OCI-M1 (cell line): ENCODE measurements around the gene DCBLD1.

Experiments
- DNase-seq: peaks from one replicate; lab custom pipeline; 2025; lab: John Stamatoyannopoulos, UW

DCBLD1 gene

DNA sequence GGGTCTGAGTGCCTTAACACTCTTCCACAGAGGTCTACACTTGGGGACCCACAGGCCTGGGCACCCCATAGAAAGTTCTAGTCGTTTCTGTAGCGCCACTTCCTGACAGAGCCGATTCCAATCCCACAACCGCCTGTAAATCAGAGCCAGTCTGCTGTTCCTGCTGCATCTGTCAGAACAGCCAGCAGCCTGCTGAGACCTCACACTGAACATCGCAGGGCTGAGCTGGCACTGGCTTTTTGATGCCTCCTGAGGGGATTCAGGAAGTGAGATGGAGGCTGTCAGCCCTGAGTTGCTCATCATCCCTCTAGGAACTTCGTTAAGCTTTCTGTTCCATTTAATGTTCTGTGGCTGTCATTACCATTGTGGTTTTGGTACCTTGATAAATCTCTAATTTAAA is 48.9 kb downstream of the DCBLD1 start:
- DNase-seq: no peak

DNA sequence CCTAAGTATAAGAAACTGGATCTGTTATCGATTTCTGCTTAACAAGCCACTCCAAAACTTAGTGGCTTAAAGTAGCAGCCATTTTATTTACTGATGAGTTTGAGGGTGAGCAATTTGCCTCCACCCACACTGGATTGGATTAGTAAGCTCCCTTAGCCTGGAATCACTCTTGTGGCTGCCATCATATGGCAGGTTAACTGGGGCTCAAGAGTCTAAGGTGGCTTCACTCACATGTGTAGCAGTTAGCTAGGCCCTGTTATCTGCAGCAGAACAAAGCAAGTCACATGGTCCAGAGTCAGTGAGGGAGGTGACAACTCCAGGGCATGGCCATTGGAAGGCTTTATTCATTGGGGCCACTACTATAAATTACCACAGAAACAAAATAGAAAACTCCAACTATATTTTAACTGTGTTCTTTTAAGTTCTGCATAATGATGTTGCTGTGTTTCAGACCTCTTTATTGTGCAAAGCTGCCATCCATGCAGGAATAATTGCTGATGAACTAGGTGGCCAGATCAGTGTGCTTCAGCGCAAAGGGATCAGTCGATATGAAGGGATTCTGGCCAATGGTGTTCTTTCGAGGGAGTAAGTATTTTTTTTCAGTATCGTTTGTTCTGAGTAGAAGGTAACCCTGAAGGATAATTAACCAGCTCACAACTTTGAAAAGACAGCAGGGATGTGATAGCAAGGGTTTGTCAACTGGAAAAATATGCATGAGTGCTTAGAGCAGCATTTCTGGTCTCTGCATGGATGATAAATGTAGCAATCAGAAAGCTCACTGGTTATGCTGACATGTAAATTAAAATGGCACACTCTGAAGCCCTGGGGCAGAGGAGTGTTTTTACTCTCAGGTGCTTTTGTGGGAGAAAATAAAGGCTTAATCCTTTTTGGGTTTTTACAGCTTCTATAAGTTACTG is 49.6 kb downstream of the DCBLD1 start:
- DNase-seq: no peak

DNA sequence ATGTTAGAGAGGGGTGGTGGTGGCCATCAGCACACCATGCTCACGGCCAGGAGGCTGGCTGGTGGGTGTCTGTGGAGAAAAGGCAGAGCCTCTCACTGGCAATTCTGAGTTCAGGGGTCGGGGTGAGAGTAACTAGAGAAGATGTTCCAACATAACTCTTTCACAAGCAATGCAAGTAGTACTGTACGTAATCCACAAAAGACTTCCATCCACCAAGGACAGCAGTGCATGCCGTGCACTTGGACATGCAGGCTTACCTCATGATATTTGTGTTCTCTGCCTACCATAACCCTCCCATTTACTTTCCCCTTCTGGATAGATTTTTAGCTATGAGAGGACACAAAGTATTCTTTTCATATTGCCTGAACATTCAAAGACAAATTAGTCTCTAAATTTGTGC is 51.3 kb downstream of the DCBLD1 start:
- no peak for DNase-seq

- DNase-seq: no peak
Observed at GRCh38 chr6:117534974-117535373, 52.5 kb downstream of the DCBLD1 start.

GRCh38 chr6:117536317-117536716 is 53.8 kb downstream of the DCBLD1 start:
- DNase-seq: no peak

DNA sequence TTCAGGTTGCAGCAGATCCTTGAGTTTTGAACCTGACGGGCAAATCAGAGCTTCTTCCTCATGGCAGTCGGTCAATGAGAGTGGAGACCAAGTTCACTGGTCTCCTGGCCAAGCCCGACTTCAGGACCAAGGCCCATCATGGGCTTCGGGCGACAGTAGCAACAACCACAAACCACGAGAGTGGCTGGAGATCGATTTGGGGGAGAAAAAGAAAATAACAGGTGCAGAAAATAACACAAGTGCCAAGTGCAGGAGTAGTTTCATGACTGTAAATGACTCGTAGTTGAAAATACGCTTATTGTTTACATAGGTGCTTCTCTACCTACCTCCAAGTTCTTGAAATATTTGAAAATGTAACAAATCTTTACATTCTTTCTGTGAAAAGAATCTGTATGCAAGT is 56.1 kb downstream of the DCBLD1 start:
- no peak for DNase-seq

DNA sequence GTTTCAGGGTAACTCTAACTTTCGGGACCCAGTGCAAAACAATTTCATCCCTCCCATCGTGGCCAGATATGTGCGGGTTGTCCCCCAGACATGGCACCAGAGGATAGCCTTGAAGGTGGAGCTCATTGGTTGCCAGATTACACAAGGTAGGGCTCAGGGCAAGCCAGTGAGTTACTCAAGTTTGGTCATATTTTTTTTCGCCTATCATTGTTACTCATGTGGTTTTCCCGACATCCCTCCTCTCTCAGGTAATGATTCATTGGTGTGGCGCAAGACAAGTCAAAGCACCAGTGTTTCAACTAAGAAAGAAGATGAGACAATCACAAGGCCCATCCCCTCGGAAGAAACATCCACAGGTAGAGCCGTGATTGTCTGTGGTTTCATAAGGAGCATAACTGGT is 58.2 kb downstream of the DCBLD1 start:
- no peak for DNase-seq

- no peak for DNase-seq
Observed at GRCh38 chr6:117542493-117542892, 60.0 kb downstream of the DCBLD1 start.

- no peak for DNase-seq
Observed at GRCh38 chr6:117544716-117545115, 62.2 kb downstream of the DCBLD1 start.

- DNase-seq: no peak
Observed at GRCh38 chr6:117545161-117545595, 62.7 kb downstream of the DCBLD1 start.

DNA sequence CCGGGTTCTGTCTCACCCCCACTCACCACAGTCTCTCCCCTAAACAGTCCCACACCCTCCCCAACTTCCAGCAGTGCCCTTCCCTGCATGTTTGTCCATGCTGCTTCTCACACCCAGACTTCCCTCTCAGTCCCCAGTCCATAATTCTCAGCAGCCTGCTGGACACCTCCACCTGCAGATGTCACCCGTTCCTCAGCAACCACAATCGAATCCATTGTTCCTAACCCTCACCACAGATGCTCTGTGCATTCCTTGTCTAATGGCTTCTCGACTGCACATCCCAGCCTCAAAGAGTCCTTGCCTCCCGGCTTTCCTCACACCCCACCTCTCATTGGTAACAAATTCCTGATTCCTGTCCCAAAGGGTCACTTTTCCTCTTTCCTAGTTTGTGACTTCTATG is 64.2 kb downstream of the DCBLD1 start:
- no peak for DNase-seq

DNA sequence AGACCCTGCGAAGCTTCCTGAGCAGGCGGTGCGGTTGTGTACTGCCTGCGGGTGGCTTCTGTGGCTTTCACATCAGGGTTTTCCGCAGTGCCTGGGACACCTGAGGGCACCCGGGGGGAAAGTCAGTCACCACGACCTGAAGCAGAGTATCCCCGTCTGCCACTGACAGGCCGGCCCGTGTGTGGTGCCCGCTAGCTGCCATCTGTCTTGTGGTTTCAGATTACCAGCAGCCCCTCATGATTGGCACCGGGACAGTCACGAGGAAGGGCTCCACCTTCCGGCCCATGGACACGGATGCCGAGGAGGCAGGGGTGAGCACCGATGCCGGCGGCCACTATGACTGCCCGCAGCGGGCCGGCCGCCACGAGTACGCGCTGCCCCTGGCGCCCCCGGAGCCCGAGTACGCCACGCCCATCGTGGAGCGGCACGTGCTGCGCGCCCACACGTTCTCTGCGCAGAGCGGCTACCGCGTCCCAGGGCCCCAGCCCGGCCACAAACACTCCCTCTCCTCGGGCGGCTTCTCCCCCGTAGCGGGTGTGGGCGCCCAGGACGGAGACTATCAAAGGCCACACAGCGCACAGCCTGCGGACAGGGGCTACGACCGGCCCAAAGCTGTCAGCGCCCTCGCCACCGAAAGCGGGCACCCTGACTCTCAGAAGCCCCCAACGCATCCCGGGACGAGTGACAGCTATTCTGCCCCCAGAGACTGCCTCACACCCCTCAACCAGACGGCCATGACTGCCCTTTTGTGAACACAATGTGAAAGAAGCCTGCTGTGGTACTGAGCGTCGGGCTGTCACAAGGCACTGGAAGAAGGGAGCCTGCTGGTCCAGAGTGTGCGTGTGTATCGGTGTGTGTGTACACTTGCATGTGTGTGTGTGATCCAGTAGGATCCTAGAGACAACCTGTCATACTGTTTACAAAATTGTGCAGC is 65.5 kb downstream of the DCBLD1 start:
- no peak for DNase-seq

GRCh38 chr6:117548797-117549301 is 66.4 kb downstream of the DCBLD1 start:
- peak; percentile 14 for DNase-seq

DNA sequence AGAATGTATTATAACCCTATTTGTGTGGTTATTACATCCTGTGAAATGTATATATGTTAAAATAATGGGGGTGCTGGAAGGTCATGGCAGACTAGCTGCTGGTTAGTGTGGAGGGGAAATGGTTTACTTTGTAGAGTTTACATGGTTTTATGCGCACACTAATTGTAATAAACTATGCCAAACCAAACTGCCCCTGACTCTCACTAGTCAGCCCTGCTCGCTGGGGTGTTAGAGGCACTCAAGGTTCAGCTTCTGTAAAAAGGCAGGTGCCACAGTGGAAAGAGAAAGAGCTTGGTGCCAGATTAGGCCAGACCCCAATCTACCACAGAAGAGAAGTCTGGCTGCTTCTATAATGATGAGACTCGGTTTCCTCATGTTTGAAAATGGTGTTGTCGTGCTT is 67.1 kb downstream of the DCBLD1 start:
- no peak for DNase-seq

DNA sequence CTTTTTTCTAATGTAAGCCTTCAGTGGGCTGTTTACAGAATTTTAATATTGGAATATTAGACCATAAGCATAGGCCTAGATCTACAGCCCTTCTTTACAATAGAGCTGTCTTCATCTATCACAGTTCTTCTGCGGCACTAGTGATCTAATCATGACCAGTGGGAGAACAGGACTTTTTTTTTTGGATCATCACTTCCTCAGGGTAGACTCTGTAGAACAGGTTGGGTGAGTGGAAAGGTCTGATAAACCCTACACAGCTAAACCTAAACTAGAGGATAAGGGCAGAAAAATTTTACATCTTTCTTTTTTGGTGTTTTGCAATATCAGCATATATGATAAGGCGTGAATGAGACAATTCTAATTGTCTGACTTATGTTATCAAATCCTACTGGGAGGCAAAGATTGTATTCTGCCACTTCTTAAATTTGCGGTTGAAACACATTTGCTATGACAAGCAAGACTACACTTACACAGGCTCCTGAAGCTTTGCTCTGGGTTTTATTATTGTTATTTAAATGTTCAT is 67.7 kb downstream of the DCBLD1 start:
- DNase-seq: peak; percentile 22

DNA sequence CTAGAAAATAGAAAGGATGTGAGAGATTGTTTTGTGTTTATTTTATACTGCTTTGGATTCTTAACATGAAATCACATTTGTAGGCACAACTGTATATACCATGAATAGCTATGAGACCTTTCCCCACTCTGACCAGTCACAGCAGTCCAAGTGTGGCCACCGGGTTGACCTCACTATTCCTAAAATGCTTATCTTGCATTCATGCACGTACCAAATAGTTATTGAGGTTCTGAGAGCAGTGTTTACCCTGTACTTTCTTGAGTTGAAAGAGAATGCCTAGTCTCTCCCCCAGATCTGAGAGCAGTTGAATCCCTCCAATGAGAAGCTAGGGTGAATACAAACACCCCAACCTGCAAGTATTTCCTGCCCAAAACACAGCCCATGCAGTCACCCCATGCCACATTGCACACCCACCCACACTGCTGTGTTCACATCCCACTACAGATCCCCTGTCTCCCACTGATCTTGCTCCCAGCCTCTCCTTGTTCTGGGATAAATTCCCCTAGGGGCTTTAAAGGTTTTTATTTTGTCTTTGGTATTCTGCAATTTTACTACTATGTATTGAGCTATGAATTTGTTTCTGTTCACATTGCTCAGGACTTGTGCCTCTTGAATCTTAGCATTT is 68.3 kb downstream of the DCBLD1 start:
- DNase-seq: no peak

- no peak for DNase-seq
Observed at GRCh38 chr6:117552618-117553017, 70.1 kb downstream of the DCBLD1 start.

DNA sequence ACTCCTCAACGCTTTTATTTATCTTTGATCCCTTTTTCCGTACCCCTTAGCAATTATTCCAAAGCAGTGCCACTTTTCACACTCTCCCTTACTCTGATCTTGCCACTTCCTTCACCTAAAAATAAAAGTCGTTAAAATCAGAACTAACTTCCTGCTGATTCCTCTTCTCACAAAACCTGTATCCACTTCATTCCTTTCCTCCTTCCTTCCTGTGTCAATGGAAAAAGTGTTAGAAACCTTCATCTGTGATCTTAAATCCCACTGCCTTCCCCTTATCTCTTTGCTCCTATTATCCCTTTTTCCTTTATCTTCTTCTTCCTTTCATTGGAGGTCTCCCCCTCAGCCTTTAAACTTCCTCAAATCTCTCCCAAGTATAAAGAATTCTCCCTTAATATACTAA is 70.7 kb downstream of the DCBLD1 start:
- DNase-seq: no peak

GRCh38 chr6:117555262-117555849 is 72.9 kb downstream of the DCBLD1 start:
- DNase-seq: peak; percentile 35

DNA sequence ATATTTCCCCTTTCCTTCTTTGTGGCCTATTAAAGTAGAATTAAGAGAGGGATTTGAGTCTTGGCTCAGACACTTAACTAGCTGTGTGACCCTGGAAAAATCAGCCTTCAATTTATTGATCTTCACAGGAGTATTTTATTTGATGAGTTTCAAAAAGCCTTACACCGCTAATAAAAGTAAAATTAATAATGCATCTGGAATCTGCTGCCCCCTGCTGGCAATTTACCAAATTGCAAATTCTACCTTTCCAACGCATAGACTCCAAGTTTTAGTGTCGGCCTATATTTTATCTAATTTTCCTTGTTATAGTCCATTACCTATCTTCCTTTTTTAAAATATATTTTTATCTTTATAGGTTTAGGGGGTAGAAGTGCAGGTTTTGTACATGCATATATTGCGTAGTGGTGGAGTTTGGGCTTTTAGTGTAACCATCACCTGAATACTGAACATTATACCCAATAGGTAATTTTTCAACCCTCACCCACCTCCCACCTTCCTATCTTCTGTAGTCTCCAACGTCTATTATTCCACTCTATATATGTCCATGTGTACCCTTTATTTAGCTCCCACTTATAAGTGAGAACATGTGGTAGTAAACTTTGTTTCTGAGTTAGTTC is 73.5 kb downstream of the DCBLD1 start:
- DNase-seq: peak; percentile 71

DNA sequence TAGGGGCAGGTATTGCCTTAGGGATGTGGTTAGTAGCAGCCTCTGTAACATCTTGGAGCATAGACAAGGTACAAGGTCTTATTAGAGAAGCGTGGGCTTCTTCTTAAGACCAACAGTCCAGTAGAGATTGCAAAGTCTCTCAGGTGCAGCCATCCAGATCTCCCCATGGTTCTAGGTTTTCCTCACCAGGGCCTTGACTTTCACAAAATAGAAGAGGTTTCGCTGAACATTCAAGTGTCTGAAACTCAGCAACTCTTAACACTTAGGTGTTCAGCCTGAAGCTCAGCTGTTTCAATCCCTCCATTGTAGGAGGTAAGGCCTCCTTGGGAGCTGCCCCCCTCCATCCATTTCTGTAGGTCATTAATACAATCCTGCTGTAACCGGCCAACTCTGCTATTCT is 75.5 kb downstream of the DCBLD1 start:
- no peak for DNase-seq
